DMS 273 (cell line): ENCODE results near the gene EFS.
"Not testable (repeated sequence)": the region's sequence is repeated elsewhere in the genome, so short reads cannot be mapped to it uniquely, and the experiment has no call there.

Source experiments
- DNase-seq: peaks from one replicate; lab custom pipeline; 2025; ENCODE audit not compliant: unreplicated experiment; lab: John Stamatoyannopoulos, UW

The EFS gene

GRCh38 chr14:23399136-23399535 lies 34.2 kb upstream of the EFS start:
- no peak for DNase-seq

- no peak for DNase-seq
Measured at GRCh38 chr14:23398348-23398747, 33.4 kb upstream of the EFS start.

DNA sequence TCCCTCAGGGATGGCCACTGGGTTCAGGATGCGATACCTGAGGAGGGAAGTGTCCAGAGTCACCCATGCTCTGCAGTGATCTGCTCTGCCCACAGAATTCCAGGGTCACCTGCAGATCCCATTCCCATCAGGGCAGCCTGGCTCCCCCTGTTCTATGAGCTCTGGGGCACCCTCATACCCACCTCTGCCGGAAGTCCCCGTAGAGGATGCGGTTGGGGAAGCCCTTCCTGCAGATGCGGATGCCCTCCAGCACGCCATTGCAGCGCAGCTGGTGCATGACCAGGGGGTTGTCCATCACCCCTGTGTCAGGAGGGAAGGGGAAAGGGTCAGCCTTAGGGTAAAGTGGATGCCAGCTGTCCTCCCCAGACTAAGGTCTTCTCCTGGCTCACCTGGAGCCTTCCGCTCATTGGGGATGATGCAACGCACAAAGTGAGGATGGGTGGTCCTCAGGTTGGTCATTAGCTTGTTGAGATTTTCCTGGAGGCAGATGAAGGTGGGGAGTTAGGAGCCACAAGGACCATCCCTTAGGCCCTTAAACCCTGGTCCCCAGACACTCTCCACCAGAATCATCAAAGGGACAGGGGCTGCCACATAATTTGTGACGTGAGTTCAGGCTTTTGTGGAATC lies 31.9 kb upstream of the EFS start:
- no peak for DNase-seq

GRCh38 chr14:23396126-23396525 lies 31.2 kb upstream of the EFS start:
- DNase-seq, result no peak

- no peak for DNase-seq
Measured at GRCh38 chr14:23392613-23393012, 27.6 kb upstream of the EFS start.

DNA sequence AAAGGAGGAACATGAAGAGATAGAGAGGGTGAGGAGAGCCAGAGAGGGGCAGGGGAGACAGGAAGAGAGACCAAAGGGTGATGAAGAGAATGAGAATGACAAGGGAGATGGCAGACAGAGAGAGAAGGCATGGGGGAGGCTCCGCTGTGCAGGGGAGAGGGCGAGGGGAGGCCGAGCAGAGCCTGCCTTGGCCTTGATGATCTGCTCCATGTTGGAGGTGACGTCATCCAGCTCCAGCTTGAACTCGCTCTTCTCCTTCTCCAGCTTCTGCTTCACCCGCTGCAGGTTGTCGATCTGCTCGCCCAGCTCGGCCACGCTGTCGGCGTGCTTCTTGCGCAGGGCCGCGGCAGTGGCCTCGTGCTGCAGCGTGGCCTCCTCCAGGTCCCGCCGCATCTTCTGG lies 24.9 kb upstream of the EFS start:
- DNase-seq, result not testable (repeated sequence)

DNA sequence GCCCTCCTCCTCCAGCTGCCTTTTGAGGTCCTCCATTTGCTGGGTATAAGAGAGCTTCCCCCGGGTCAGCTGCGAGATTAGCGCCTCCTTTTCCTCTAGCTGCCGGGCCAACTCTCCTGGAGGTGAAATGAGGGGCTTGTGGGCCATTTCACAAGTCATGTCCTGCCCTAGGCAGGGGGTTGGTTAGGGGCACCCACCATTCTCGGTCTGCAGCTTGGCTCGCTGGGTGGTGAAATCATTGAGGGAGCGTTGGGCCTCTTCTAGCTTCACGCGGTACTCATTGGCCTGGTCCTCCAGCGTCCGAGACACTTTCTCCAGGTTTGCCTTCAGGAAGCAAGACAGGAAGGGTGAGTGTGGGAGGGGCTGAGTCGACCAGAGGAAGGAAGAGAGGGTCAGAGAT lies 24.4 kb upstream of the EFS start:
- no peak for DNase-seq

DNA sequence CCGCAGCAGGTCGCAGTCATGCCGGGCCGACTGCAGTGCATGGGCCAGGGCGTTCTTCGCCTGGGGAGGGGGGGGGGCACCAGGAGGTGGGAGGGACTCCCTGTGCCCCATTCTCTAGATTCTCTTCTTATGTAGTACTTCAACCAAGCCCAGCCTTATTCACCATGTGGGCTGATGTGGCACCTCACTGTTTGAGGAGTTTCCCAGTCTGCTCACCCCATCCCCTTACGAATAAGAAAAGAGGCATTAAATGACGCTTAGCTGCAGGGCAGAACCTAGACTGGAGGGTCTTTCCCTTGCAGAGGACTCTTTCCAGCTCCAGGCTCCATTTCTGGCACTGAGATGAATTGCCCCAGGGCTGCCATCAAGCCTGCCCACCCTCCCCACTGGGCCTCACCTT lies 24.0 kb upstream of the EFS start:
- DNase-seq, result no peak

DNA sequence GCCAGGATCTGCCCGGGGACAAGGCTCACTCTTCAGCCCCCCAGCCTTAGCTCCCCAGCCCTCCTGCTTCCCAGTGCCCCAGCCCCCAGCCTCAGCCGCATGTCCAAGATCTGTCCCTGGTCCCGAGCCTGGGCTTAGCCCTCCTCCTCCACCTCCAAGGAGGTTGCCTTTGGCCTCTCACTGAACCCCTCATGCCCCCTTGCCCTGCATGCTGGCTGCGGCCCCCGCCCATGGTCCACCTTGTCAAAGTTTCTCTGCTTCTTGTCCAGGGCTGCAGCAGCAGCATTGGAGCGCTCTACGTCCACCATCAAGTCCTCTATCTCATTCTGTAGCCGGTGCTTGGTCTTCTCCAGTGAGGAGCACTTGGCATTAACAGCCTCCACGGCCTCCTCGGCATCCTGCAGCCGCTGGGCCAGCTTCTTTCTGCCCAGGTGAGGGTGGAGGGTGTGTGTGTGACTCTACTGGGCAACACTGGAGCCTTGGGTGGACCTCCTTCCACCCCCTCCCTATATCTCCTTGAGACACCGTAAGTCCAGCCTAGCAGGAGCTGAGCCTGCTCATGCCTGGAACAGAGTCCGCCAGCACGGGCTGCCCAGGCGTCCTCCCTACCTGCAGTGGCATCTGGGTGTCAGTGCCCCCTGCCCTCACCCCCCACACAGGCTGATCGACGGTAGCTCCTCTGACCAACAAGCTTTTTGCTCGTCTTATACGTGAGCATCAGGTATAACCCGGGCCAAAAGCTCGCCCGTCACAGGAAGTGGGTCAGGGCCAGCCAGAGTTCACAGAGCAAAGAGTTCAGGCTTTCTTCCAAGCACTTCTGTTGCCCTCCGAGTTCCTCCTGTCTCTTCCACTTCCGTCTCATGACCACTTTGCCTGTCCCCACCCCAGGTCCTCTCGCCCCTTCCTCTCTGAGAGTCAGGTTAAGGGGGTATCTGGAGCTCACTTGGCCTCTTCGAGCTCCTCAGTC lies 23.2 kb upstream of the EFS start:
- DNase-seq, result no peak

GRCh38 chr14:23386999-23387398 lies 22.0 kb upstream of the EFS start:
- no peak for DNase-seq

DNA sequence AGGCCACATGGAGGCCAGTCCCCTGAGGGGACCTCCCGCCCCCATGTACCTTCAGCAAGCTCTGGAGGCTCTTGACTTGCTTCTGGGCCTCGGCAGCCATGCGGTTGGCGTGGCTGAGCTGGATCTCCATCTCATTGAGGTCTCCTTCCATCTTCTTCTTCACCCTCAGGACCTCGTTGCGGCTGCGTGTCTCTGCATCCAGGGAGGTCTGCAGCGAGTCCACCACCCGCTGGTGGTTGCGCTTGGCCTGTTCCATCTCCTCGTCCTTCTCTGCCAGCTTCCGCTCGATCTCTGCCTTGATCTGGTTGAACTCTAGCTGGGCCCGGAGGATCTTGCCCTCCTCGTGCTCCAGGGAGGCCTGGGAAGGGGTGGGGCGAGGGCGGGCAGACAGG lies 21.3 kb upstream of the EFS start:
- not testable (repeated sequence) for DNase-seq

- no peak for DNase-seq
Measured at GRCh38 chr14:23385642-23386265, 20.8 kb upstream of the EFS start.

- DNase-seq, result no peak
Measured at GRCh38 chr14:23385244-23385641, 20.3 kb upstream of the EFS start.

DNA sequence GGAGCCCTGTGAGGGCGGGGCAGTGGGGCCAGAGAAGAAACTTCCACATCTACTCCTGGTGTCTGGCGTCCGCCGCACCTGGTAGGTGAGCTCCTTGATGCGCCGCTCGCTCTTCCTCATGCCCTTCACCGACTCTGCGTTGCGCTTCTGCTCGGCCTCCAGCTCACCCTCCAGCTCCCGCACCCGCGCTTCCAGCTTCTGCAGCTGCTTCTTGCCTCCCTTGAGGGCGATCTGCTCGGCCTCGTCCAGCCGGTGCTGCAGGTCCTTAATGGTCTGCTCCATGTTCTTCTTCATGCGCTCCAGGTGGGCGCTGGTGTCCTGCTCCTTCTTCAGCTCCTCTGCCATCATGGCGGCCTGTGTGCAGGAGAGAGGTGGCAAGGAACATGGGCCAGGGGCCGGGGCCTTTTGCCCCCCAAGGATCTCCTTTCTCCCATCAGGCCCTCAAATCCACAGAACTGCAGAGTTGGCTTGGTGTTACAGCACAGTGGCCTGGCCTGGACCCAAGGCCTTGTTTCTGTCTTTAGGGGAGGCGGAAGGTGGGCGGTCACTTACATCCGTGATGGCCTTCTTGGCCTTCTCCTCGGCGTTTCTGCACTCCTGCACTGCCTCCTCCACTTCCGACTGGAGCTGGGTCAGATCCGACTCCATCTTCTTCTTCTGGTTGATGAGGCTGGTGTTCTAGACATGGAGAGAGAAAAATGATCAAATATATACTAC lies 19.6 kb upstream of the EFS start:
- DNase-seq, result no peak

GRCh38 chr14:23382731-23383440 lies 17.9 kb upstream of the EFS start:
- DNase-seq, result no peak

DNA sequence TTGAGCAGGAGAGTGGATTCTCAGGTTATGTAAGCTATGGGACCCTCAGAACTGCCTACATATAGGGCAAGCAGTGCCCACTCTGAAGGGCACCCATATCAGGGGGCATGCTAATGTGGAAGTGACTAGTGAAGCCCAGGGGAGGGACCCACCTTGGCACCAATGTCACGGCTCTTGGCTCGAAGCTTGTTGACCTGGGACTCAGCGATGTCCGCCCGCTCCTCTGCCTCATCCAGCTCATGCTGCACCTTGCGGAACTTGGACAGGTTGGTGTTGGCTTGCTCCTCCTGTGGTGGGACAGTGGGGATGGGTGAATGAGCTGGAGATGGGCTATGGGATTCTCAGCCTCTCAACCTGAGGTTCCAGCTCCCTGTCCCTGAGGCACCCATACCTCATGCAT lies 17.3 kb upstream of the EFS start:
- DNase-seq, result no peak

- peak; percentile 40 for DNase-seq
Measured at GRCh38 chr14:23381871-23382270, 16.9 kb upstream of the EFS start.

- no peak for DNase-seq
Measured at GRCh38 chr14:23380976-23381375, 16.0 kb upstream of the EFS start.

DNA sequence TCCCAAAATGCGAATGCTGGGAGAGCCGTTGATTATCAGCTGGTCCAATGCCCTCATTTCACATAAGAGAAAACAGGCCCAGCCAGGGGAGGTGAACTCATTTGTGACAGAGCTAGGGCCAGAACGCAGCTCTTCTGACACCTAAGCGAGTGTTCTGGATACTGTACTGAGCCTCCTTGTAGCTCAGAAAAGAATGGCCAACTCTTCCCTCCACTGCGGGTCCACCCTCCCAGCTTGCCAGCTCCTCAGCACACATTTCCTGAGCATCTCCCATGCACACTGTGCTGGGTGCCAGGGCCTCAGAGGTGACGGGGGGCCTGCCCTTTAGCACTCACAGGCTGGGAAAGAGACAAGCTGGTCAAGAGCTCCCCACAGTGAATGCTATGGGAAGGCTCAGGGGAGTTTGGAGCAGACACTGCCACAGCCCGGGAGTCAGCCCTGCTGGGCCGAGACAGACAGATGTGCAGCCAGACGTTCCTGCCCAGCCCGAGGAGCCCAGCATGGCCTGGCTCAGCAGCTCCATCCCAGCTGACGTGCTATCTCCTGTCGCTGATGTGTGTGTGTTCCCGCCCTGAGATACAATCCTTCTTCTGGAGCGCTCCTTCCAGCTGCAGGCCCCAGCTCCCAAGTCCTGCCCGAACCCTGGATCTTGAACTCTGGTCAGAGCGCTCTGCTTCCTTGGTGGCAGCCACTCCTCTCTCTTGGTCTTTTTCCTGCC lies 15.4 kb upstream of the EFS start:
- peak; percentile 24 for DNase-seq
